CD4-positive, alpha-beta T cell treated with Interferon gamma for 1 hour (primary cell): ENCODE measurements around the gene MCRS1.
"Not testable (repeated sequence)": the region's sequence is repeated elsewhere in the genome, so short reads cannot be mapped to it uniquely, and the experiment has no call there.

Experiments used
- DNase-seq: peaks from one replicate; pipeline ENCODE4 v3.0.0-alpha.2; 2020

The MCRS1 gene

DNA sequence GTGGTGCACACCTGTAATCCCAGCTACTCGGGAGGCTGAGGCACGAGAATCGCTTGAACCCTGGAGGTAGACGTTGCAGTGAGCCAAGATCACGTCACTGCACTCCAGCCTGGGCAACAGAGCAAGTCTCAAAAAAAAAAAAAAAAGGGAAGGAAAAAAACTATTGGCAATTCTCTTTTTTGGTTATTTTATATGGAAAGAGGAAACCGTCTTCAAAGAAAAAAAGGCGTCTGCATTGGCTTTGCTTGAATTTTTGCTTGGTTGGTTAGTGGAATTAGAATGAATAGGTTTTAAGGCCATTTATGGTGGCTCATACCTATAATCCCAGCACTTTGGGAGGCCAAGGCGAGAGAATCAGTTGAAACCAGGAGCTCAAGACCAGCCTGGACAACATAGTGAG, 58.3 kb downstream of the MCRS1 start:
- DNase-seq = not testable (repeated sequence)
